Gastrocnemius medialis (tissue), 4 donors: Measurements from ENCODE around the gene SPIRE1. TPM values are rescaled to one million over a fixed set of nuclear protein-coding genes. Genes with fewer than 3 reads are reported as not detected.

Experiments
- ATAC-seq, 2 donors: fragments of 150-250 bp; one replicate each; pipeline ENCODE4 v1.9.1; 2016
- DNase-seq, 2 donors: peaks; one replicate each; pipeline ENCODE4 v3.0.0-alpha.2; 2019
- H3K27ac ChIP-seq, 4 donors: fragments of 200-600 bp; sonication (generic); 1 replicate in 1 of 4; 2 replicates in 3 of 4; pipeline ENCODE4 v1.5.1; 2016 to 2018; ENCODE audit warnings: mild to moderate bottlenecking in 2 of 4, moderate library complexity in 1 of 4
- H3K27me3 ChIP-seq, 3 donors: fragments of 200-600 bp; sonication (generic) in 2 of 3; 1 replicate in 1 of 3; 2 replicates in 2 of 3; pipeline versions ENCODE4 v1.5.1 to v1.6.0; 2016 to 2019; ENCODE audit warnings: mild to moderate bottlenecking in 1 of 3, moderate library complexity in 1 of 3
- H3K36me3 ChIP-seq, 2 donors: fragments of 200-600 bp; sonication (generic) in 1 of 2; one replicate each; pipeline ENCODE4 v1.5.1; 2017 to 2018
- H3K4me1 ChIP-seq, 2 donors: fragments of 200-600 bp; sonication (generic) in 1 of 2; one replicate each; pipeline ENCODE4 v1.5.1; 2016 to 2017; ENCODE audit warnings: mild to moderate bottlenecking in 2 of 2
- H3K4me3 ChIP-seq, 4 donors: fragments of 200-600 bp; sonication (generic) in 3 of 4; 1 replicate in 1 of 4; 2 replicates in 3 of 4; pipeline ENCODE4 v1.5.1; 2016 to 2019; ENCODE audit warnings: mild to moderate bottlenecking in 2 of 4
- H3K9me3 ChIP-seq, 3 donors: fragments of 200-600 bp; sonication (generic) in 2 of 3; 1 replicate in 1 of 3; 2 replicates in 2 of 3; pipeline ENCODE4 v1.5.1; 2016 to 2019
- CTCF ChIP-seq, 5 experiments: fragments of 450-650 bp in 3 of 5; fragments of 200-600 bp in 2 of 5; sonication (generic) in 2 of 5; IDR thresholded peaks in 4 of 5; conservative IDR thresholded peaks in 1 of 5; 1 replicate in 4 of 5; 2 replicates in 1 of 5; pipeline ENCODE4 v1.5.1; 2016 to 2019; ENCODE audit warnings: antibody characterized with exemption in 5 of 5, mild to moderate bottlenecking in 3 of 5, moderate library complexity in 3 of 5
- POLR2A ChIP-seq, 2 donors: fragments of 450-650 bp; IDR thresholded peaks; one replicate each; pipeline ENCODE4 v1.6.1; 2017; ENCODE audit warnings: antibody characterized with exemption in 2 of 2, mild to moderate bottlenecking in 2 of 2, moderate library complexity in 2 of 2
- in situ Hi-C, 4 donors: fragments of 200-750 bp; cut with MboI; loops; one replicate each; pipeline versions ENCODE4 v1.15.0 to v1.8.0; 2017; ENCODE audit warnings: low sequenced_read_pairs in 4 of 4
- intact Hi-C: fragments of 100-400 bp; cut with DNase I; formaldehyde crosslinking; loops from one replicate; pipeline ENCODE4 v1.15.1; 2023; ENCODE audit warnings: low total_unique reads
- total RNA-seq, 4 donors: library from RNA; depleted of rRNA; stranded (reverse); fragments of >200 nt; gene quantifications; one replicate each; pipeline versions ENCODE4 v1.1.0 to v1.2.3, GENCODE V29; 2016

The SPIRE1 gene
- total RNA-seq, 4 donors from 2014 or later = 48.3 to 82.7 (median 55.1) TPM

GRCh38 chr18:12689256-12689850, 31.4 kb upstream of the SPIRE1 start:
- no peak overlapping the region for H3K4me3 ChIP-seq
- H3K9me3 ChIP-seq = no peaks in the 10 kb centered on the region
- no peak for TF ChIP-seq POLR2A (IDR thresholded peaks at IDR 0.05)
- TF ChIP-seq CTCF (IDR thresholded peaks at IDR 0.05 in 4 of 5, conservative IDR thresholded peaks at IDR 0.05 in 1 of 5) = no peak
- in situ Hi-C loops = no loop called here
- ATAC-seq = no peak
- H3K36me3 ChIP-seq = peaks cover 0 to 36% of the 10 kb centered on the region in 2 donors
- no peaks in the 10 kb centered on the region for H3K27me3 ChIP-seq
- DNase-seq = no peak
- H3K4me1 ChIP-seq = no peaks in the 10 kb centered on the region
- no peak overlapping the region for H3K27ac ChIP-seq
- intact Hi-C loops = no loop called here

DNA sequence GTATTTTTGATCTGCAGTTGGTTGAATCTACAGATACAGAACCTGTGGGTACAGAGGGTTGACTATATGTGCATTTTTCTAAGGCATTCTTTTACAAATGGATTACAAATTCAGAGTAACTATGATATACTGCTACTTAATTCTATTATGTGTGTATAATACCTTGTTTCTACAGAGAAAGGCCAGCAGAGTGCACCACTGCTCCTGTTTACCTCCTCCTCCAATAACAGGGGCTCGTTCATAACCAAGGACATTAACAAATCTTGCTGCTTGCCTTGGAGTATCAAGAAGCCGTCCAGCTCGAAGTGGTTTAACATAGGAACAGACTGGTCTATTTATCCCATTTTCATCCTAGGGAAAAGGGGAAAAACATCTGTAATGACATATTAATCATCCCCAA, 28.2 kb upstream of the SPIRE1 start:
- TF ChIP-seq POLR2A (IDR thresholded peaks at IDR 0.05) (no peak), CTCF (IDR thresholded peaks at IDR 0.05 in 4 of 5, conservative IDR thresholded peaks at IDR 0.05 in 1 of 5) (no peak)
- DNase-seq (no peak), ATAC-seq (no peak)
- intact Hi-C loops = no loop called here
- H3K4me3 ChIP-seq = no peak overlapping the region
- H3K36me3 ChIP-seq = peaks cover 0 to 26% of the 10 kb centered on the region in 2 donors
- H3K27ac ChIP-seq = no peak overlapping the region
- in situ Hi-C loops = no loop called here
- no peaks in the 10 kb centered on the region for H3K27me3 ChIP-seq
- H3K4me1 ChIP-seq = no peaks in the 10 kb centered on the region
- no peaks in the 10 kb centered on the region for H3K9me3 ChIP-seq

DNA sequence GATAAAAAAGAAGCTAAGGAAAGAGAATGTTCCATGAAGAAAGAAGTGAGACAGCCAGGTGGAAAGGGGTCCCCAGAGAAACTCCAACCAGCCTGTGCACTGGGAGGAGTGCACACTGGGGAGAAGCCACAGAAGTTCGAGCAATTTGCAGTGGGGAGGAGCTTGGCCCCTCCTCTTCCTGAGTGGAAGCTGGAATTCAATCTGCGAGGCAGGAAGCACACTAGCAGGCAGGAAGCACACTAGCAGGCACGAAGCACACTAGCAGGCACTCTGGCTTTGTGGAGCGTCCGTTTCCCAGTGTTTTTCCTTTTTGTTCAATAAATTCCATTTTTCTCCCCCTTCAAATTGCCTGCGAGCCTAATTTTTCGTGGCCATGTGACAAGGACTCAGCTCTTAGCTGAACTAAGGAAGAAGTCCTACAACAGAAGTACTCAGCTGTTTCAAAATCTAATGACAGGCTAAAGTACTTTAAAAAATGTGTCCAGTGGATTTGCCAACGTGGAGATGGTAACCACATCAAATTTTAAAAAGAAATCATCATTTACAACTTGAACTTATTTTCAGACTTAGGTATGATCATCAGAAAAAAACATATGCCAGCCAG, 21.4 kb upstream of the SPIRE1 start:
- Histone ChIP-seq H3K9me3 (no peaks in the 10 kb centered on the region), H3K27ac (peak overlapping the region; percentile 59 to 73 (median 70)), H3K4me3 (peak overlapping the region in 2 of 4 donors; percentile 22 to 31), H3K4me1 (peaks cover 0 to 3% of the 10 kb centered on the region in 2 donors), H3K36me3 (peaks cover 0 to 19% of the 10 kb centered on the region in 2 donors), H3K27me3 (no peaks in the 10 kb centered on the region)
- intact Hi-C loops (no loop called here), in situ Hi-C loops (no loop called here)
- DNase-seq = peak; percentile 30 to 40
- ATAC-seq = peak; percentile 75 to 80
- TF ChIP-seq POLR2A (IDR thresholded peaks at IDR 0.05) (peak in 1 of 2 donors; percentile 45), CTCF (IDR thresholded peaks at IDR 0.05 in 4 of 5, conservative IDR thresholded peaks at IDR 0.05 in 1 of 5) (no peak)

- Histone ChIP-seq H3K4me3 (no peak overlapping the region), H3K36me3 (peaks cover 0 to 4% of the 10 kb centered on the region in 2 donors), H3K9me3 (no peaks in the 10 kb centered on the region), H3K27ac (no peak overlapping the region), H3K27me3 (no peaks in the 10 kb centered on the region), H3K4me1 (no peaks in the 10 kb centered on the region)
- DNase-seq (no peak), ATAC-seq (no peak)
- intact Hi-C loops (no loop called here), in situ Hi-C loops (loop anchor here in 1 of 4 donors (10.0 kb wide), 1 partner anchor 283 kb away; no protein-coding TSS in a partner anchor)
- TF ChIP-seq CTCF (IDR thresholded peaks at IDR 0.05 in 4 of 5, conservative IDR thresholded peaks at IDR 0.05 in 1 of 5) (no peak), POLR2A (IDR thresholded peaks at IDR 0.05) (no peak)
Observed at GRCh38 chr18:12668041-12668440, 10.1 kb upstream of the SPIRE1 start.
